Activated naive CD4-positive, alpha-beta T cell treated with anti-CD3 and anti-CD28 coated beads, Interleukin-2, amount 10 ng/mL, durations not matched to agents 7 days and 5 days (primary cell): Measurements from ENCODE around the gene LTBP1.
A peak's percentile ranks its signal among the peaks of the same experiment; 100 is the strongest.

Experiments
- CTCF ChIA-PET: fragments of 350-600 bp; sonication (Branson Sonifier 250); formaldehyde crosslinking; loops from one replicate; lab custom pipeline; 2021; ENCODE audit warnings: antibody characterized with exemption; lab: Charles Lee
- DNase-seq: peaks from one replicate; pipeline ENCODE4 v3.0.0-alpha.2; 2020
- H3K27ac Mint-ChIP-seq: one replicate; pipeline ENCODE4 v1.8.0; 2021; ENCODE audit warnings: mild to moderate bottlenecking, moderate library complexity, mixed read lengths
- H3K27me3 Mint-ChIP-seq: one replicate; pipeline ENCODE4 v1.8.0; 2021; ENCODE audit warnings: mild to moderate bottlenecking, mixed read lengths
- H3K36me3 Mint-ChIP-seq: one replicate; pipeline ENCODE4 v1.8.0; 2021; ENCODE audit warnings: mixed read lengths
- H3K4me1 Mint-ChIP-seq: one replicate; pipeline ENCODE4 v1.8.0; 2021; ENCODE audit warnings: mixed read lengths
- H3K4me3 Mint-ChIP-seq: one replicate; pipeline ENCODE4 v1.8.0; 2021; ENCODE audit warnings: mild to moderate bottlenecking, moderate library complexity, mixed read lengths
- H3K9me3 Mint-ChIP-seq: one replicate; pipeline ENCODE4 v1.8.0; 2021; ENCODE audit warnings: mixed read lengths

LTBP1 gene

GRCh38 chr2:33317369-33318007 lies 370.7 kb downstream of the LTBP1 start:
- CTCF ChIA-PET, result no interaction called here
- H3K27ac Mint-ChIP-seq, result no peak overlapping the region
- H3K4me1 Mint-ChIP-seq, result peaks cover 14% of the 10 kb centered on the region
- no peaks in the 10 kb centered on the region for H3K9me3 Mint-ChIP-seq
- no peak overlapping the region for H3K4me3 Mint-ChIP-seq
- DNase-seq, result no peak
- no peaks in the 10 kb centered on the region for H3K27me3 Mint-ChIP-seq
- no peaks in the 10 kb centered on the region for H3K36me3 Mint-ChIP-seq

- CTCF ChIA-PET, result no interaction called here
- Mint-ChIP-seq H3K27me3 (no peaks in the 10 kb centered on the region), H3K4me1 (peaks cover 17% of the 10 kb centered on the region), H3K9me3 (no peaks in the 10 kb centered on the region), H3K27ac (no peak overlapping the region), H3K36me3 (no peaks in the 10 kb centered on the region), H3K4me3 (no peak overlapping the region)
- DNase-seq, result no peak
Measured at GRCh38 chr2:33318456-33318855, 371.7 kb downstream of the LTBP1 start.

- H3K27me3 Mint-ChIP-seq, result no peaks in the 10 kb centered on the region
- DNase-seq, result no peak
- H3K27ac Mint-ChIP-seq, result no peak overlapping the region
- H3K4me3 Mint-ChIP-seq, result no peak overlapping the region
- no peaks in the 10 kb centered on the region for H3K36me3 Mint-ChIP-seq
- H3K4me1 Mint-ChIP-seq, result peaks cover 17% of the 10 kb centered on the region
- H3K9me3 Mint-ChIP-seq, result no peaks in the 10 kb centered on the region
- CTCF ChIA-PET, result interaction anchor here (0.6 kb wide), 1 partner anchor 155 kb away, joined by 3 read pairs; no protein-coding TSS in a partner anchor
Measured at GRCh38 chr2:33320573-33320972, 373.8 kb downstream of the LTBP1 start.

GRCh38 chr2:33321236-33321771 lies 374.6 kb downstream of the LTBP1 start:
- CTCF ChIA-PET, result interaction anchor here (0.5 kb wide), 1 partner anchor 389 kb away, joined by 3 read pairs; no protein-coding TSS in a partner anchor
- Mint-ChIP-seq H3K27ac (no peak overlapping the region), H3K9me3 (no peaks in the 10 kb centered on the region), H3K4me1 (peaks cover 17% of the 10 kb centered on the region), H3K4me3 (no peak overlapping the region), H3K27me3 (no peaks in the 10 kb centered on the region), H3K36me3 (no peaks in the 10 kb centered on the region)
- peak; percentile 27 for DNase-seq

GRCh38 chr2:33321876-33322483 lies 375.2 kb downstream of the LTBP1 start:
- peaks cover 17% of the 10 kb centered on the region for H3K4me1 Mint-ChIP-seq
- no peaks in the 10 kb centered on the region for H3K27me3 Mint-ChIP-seq
- CTCF ChIA-PET, result interaction anchor here (0.5 to 1.1 kb wide), 2 partner anchors 154 to 390 kb away, joined by 3 read pairs; no protein-coding TSS in a partner anchor
- no peak for DNase-seq
- H3K9me3 Mint-ChIP-seq, result no peaks in the 10 kb centered on the region
- no peak overlapping the region for H3K27ac Mint-ChIP-seq
- H3K4me3 Mint-ChIP-seq, result no peak overlapping the region
- H3K36me3 Mint-ChIP-seq, result no peaks in the 10 kb centered on the region

GRCh38 chr2:33322612-33323011 lies 375.9 kb downstream of the LTBP1 start:
- CTCF ChIA-PET, result interaction anchor here (0.8 to 1.1 kb wide), 2 partner anchors 73 to 153 kb away, joined by 3 read pairs; no protein-coding TSS in a partner anchor
- Mint-ChIP-seq H3K36me3 (no peaks in the 10 kb centered on the region), H3K4me1 (peaks cover 17% of the 10 kb centered on the region), H3K4me3 (no peak overlapping the region), H3K27me3 (no peaks in the 10 kb centered on the region), H3K9me3 (no peaks in the 10 kb centered on the region), H3K27ac (no peak overlapping the region)
- DNase-seq, result no peak

GRCh38 chr2:33323957-33324356 lies 377.2 kb downstream of the LTBP1 start:
- Mint-ChIP-seq H3K4me1 (peaks cover 17% of the 10 kb centered on the region), H3K27me3 (no peaks in the 10 kb centered on the region), H3K36me3 (no peaks in the 10 kb centered on the region), H3K27ac (no peak overlapping the region), H3K4me3 (no peak overlapping the region), H3K9me3 (no peaks in the 10 kb centered on the region)
- no peak for DNase-seq
- CTCF ChIA-PET, result interaction anchor here (0.7 kb wide), 1 partner anchor 49 kb away, joined by 3 read pairs; no protein-coding TSS in a partner anchor

GRCh38 chr2:33326100-33326499 lies 379.3 kb downstream of the LTBP1 start:
- Mint-ChIP-seq H3K4me3 (no peak overlapping the region), H3K27me3 (no peaks in the 10 kb centered on the region), H3K36me3 (no peaks in the 10 kb centered on the region), H3K27ac (no peak overlapping the region), H3K4me1 (peaks cover 15% of the 10 kb centered on the region), H3K9me3 (no peaks in the 10 kb centered on the region)
- CTCF ChIA-PET, result no interaction called here
- DNase-seq, result no peak

- H3K4me1 Mint-ChIP-seq, result no peaks in the 10 kb centered on the region
- no peak for DNase-seq
Measured at GRCh38 chr2:33333433-33333832, 386.7 kb downstream of the LTBP1 start.

GRCh38 chr2:33334083-33334482 lies 387.3 kb downstream of the LTBP1 start:
- CTCF ChIA-PET, result no interaction called here
- H3K27ac Mint-ChIP-seq, result no peak overlapping the region
- H3K4me1 Mint-ChIP-seq, result no peaks in the 10 kb centered on the region
- no peaks in the 10 kb centered on the region for H3K9me3 Mint-ChIP-seq
- no peaks in the 10 kb centered on the region for H3K36me3 Mint-ChIP-seq
- no peak for DNase-seq
- H3K4me3 Mint-ChIP-seq, result no peak overlapping the region
- peaks cover 8% of the 10 kb centered on the region for H3K27me3 Mint-ChIP-seq

More at GRCh38 chr2:33333433-33333832, 386.7 kb downstream of the LTBP1 start:
- peaks cover 5% of the 10 kb centered on the region for H3K27me3 Mint-ChIP-seq
- CTCF ChIA-PET, result no interaction called here
- no peak overlapping the region for H3K4me3 Mint-ChIP-seq
- H3K27ac Mint-ChIP-seq, result no peak overlapping the region
- no peaks in the 10 kb centered on the region for H3K9me3 Mint-ChIP-seq
- no peaks in the 10 kb centered on the region for H3K36me3 Mint-ChIP-seq

GRCh38 chr2:33335516-33335915 lies 388.8 kb downstream of the LTBP1 start:
- H3K4me1 Mint-ChIP-seq, result no peaks in the 10 kb centered on the region
- H3K9me3 Mint-ChIP-seq, result no peaks in the 10 kb centered on the region
- no peaks in the 10 kb centered on the region for H3K36me3 Mint-ChIP-seq
- no peak overlapping the region for H3K27ac Mint-ChIP-seq
- no peak for DNase-seq
- H3K27me3 Mint-ChIP-seq, result peaks cover 12% of the 10 kb centered on the region
- H3K4me3 Mint-ChIP-seq, result no peak overlapping the region
- CTCF ChIA-PET, result no interaction called here

- DNase-seq, result no peak
- CTCF ChIA-PET, result no interaction called here
- Mint-ChIP-seq H3K36me3 (no peaks in the 10 kb centered on the region), H3K4me3 (no peak overlapping the region), H3K27me3 (peaks cover 12% of the 10 kb centered on the region), H3K4me1 (no peaks in the 10 kb centered on the region), H3K27ac (no peak overlapping the region), H3K9me3 (no peaks in the 10 kb centered on the region)
Measured at GRCh38 chr2:33336036-33336625, 389.4 kb downstream of the LTBP1 start.

GRCh38 chr2:33337385-33337960 lies 390.7 kb downstream of the LTBP1 start:
- H3K4me3 Mint-ChIP-seq, result no peak overlapping the region
- H3K27ac Mint-ChIP-seq, result no peak overlapping the region
- peaks cover 12% of the 10 kb centered on the region for H3K27me3 Mint-ChIP-seq
- CTCF ChIA-PET, result no interaction called here
- no peaks in the 10 kb centered on the region for H3K4me1 Mint-ChIP-seq
- H3K36me3 Mint-ChIP-seq, result no peaks in the 10 kb centered on the region
- no peak for DNase-seq
- H3K9me3 Mint-ChIP-seq, result no peaks in the 10 kb centered on the region

- Mint-ChIP-seq H3K4me3 (no peak overlapping the region), H3K4me1 (peaks cover 3% of the 10 kb centered on the region), H3K36me3 (no peaks in the 10 kb centered on the region), H3K27me3 (peaks cover 9% of the 10 kb centered on the region), H3K9me3 (no peaks in the 10 kb centered on the region), H3K27ac (no peak overlapping the region)
- CTCF ChIA-PET, result no interaction called here
- no peak for DNase-seq
Measured at GRCh38 chr2:33337981-33338380, 391.2 kb downstream of the LTBP1 start.
